ENCODE results near the gene ISYNA1.

GRCh38 chr19:18442941-18443340 is 5.0 kb upstream of the ISYNA1 start:
- no peak for TF ChIP-seq POLR2AphosphoS5 (IDR thresholded peaks at IDR 0.05; ENCODE audit: low read depth, low read length)
- no peak for TF ChIP-seq POLR2A (IDR thresholded peaks at IDR 0.05; ENCODE audit: low read depth, low read length)

Measured in GM12892 (cell line).